NCI-H345 treated with DMSO at 0.1 percent for 48 hours (cell line): ENCODE data around the gene PSMD8.
A peak's percentile ranks its signal among the peaks of the same experiment; 100 is the strongest.
"Not testable (repeated sequence)": the region's sequence is repeated elsewhere in the genome, so short reads cannot be mapped to it uniquely, and the experiment has no call there.

Source experiments
- DNase-seq: peaks from one replicate; lab custom pipeline; 2025; ENCODE audit not compliant: unreplicated experiment; lab: John Stamatoyannopoulos, UW

The PSMD8 gene

DNA sequence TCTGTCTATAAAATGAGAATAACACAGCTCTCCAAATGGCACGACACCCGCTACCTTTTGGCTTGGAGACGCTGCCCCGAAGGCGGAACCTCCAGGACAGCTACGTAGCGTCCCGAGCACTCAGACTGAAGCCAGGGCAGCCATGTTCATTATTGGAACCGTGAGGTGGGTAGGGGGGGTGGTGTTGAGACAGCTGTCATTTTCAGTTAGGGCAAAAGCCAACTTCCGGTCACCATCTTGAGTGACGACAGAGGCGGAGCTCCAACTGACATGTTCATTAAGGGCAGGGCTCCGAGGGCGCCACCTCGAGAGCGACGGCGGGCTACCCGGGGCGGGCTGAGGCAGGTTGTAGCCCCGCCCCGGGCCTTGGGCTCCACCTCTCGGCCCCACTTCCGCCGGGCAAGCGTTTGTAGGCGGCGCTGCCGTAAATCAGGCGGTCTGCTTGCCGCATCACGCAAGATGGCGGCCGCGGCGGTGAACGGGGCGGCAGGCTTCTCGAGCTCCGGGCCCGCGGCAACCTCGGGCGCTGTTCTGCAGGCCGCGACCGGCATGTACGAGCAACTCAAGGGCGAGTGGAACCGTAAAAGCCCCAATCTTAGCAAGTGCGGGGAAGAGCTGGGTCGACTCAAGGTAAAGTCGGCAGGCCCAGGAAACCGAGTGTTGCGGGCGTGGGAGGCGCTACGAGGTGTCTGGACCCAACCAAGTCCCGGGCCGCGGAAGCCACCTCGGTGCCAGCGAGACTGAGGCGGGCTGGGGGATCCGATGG lies at the start of gene PSMD8:
Gene PSMD8, plus strand, starts transcription at position 240 of the 766 bp plus-strand sequence. Its CDS starts 31 bp downstream, at position 271.
- DNase-seq = peak; percentile 100

DNA sequence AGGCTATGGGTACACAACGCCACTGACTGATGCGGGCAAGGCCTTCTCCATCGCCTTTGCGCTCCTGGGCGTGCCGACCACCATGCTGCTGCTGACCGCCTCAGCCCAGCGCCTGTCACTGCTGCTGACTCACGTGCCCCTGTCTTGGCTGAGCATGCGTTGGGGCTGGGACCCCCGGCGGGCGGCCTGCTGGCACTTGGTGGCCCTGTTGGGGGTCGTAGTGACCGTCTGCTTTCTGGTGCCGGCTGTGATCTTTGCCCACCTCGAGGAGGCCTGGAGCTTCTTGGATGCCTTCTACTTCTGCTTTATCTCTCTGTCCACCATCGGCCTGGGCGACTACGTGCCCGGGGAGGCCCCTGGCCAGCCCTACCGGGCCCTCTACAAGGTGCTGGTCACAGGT lies 47.8 kb upstream of the PSMD8 start:
- DNase-seq = no peak

DNA sequence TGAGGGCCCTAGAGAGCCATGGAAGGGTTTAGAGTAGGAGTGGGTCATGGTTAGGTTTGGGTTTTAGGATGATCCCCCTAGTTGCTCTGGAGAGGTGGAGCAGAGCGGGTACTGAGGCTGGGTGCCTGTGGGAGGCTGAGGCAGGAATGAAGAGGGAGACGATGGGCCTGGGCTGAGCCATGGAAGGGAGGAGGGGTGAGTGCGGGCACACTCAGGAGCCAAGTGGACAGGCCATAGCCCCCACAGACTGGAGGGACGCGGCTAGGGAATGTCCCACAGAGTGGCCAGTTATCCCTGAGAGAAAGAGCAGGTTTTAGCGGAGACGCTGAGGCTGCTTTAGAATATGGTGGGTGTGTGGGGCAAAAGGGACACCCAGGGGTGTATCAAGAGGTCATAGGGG lies 44.7 kb upstream of the PSMD8 start:
- no peak for DNase-seq

DNA sequence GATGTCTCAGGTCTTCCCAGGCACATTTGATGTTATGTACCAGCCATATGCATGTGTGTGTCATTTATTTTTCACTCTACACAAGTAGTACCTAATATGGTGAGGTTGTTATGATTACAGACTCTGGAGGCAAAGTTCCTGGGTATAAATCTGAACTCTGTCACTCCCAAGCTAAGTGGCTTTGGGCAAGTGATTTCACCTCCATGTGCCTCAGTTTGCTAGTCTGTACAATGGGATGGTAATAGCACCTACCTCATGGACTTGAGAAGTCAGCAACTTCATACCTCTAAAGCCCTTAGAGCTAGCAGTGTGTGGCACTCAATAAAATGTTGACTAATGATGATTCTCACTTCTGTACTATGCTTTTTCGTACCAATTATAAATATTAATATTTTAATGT lies 42.6 kb upstream of the PSMD8 start:
- DNase-seq = no peak

DNA sequence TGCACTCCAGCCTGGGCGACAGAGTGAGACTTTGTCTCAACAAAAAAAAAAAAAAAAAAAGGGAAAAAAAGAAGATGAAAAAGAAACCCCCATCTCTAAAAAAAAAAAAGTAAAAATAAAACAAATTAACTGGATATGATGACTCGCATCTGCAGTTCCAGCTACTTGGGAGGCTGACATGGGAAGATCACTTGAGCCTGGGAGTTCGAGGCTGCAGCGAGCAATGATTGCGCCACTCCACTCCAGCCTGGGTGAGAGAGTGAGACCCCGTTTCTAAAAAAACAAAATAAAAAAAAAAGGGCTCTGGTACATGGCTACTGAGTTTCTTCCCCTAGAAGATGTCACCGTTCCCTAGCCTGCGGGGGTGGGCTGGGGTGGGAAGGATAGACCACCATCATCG lies 41.1 kb upstream of the PSMD8 start:
- DNase-seq = no peak

DNA sequence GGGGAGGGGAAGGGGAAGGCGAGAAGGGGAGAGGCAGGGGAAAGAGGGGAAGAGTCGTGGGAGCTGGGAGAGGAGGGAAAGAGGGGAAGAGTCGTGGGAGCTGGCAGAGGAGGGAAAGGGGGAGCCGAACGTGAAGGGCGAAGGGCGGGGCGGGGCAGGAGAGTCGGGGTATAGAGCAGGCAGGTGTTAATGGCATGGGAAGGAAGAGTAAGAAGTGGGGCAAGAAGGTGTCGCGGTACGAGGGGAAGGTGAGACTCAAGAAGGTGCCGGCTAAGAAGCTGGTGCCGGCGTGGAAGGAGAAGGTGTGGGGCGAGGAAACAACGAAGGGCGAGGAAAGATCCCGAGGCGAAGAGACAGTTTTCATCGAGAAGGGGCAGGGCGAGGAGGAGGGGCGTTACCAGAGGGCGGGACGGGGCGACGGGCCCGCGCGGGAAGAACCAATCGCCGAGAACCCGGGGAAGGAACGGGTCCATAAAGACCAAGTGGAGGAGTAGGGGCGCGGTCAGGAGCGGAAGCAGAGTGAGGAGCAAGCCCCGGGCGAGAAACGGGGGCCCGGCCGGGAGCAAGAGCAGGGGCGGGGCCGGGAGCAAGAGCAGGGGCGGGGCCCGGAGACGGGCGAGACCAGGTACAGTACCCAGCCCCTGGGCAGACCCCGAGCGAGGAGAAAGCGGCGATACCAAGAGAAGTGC lies 38.3 kb upstream of the PSMD8 start:
- peak; percentile 99 for DNase-seq

DNA sequence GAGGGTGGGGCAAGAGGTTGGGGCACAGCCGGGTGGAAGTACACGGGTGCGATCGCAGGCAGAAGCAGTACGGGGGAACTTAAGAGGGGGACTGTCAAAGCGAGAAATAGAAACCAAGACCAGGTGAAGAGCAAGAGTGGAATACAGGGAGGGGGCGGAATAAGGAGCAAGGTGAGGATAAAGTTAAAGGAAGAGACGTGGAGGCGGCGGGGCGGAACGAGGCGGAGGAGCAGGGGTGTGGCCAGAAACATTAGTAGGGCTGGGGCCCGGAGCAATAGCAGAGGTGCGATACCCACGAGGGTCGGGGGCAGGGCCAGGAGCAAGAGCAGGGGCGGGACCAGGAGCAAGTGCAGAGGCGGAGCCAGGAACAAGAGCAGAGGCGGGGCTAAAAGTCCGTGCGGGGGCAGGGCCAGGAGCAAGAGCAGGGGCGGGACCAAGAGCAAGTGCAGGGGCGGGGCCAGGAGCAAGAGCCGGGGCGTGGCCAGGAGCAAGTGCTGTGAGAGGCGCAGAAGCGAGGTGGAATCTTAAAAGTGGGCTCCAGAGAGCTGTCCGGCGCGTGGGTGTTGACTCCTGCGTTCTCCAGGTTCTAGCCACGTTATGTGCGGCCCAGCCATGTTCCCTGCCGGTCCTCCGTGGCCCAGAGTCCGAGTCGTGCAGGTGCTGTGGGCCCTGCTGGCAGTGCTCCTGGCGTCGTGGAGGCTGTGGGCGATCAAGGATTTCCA lies 37.6 kb upstream of the PSMD8 start:
- DNase-seq = peak; percentile 100

DNA sequence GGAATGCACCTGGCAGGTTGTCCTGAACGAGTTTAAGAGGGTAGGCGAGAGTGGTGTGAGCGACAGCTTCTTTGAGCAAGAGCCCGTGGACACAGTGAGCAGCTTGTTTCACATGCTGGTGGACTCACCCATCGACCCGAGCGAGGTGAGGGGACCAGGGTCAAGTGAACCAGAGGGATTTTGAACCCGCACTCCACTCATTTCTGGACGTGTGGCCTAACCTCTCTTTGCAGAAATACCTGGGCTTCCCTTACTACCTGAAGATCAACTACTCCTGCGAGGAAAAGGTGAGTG lies 37.1 kb upstream of the PSMD8 start:
- DNase-seq = no peak

DNA sequence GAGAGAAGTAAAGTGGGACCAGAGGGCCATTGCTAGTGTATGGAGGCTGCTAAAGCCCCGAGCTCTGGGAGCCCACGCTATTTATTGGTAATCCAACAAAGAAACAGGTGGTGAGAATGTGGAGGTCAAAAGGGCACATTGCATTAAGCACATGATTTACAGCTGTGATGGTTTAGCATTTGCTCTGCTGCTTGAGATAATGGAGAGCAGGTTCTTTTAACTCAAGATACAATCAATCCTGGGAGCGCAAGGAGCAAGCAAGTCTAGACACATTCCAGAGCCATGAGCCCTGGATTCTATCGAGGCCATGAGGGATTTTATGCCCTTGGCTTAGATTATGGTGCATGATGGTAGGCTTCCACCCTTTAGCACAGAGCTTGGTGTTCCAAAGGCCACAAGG lies 35.4 kb upstream of the PSMD8 start:
- not testable (repeated sequence) for DNase-seq

DNA sequence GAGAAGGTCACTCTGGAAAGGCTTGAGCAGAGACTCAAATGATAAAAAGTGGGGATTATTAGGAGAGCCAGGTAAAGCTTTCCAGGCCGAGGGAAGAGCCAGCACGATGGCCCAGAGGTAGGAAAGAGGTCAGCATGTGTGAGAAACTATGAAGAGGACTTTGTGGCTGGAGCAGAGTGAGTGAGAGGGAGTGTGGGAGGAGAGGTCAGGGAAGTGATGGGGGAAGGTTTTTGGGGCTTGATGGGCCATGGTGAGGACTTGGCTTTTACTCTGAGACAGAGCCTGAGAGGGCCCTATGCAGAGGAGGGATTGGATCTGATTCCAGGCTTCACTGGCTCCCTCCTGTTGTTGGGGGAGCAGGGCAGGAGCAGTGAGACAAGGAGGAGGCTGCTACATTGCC lies 33.4 kb upstream of the PSMD8 start:
- no peak for DNase-seq

DNA sequence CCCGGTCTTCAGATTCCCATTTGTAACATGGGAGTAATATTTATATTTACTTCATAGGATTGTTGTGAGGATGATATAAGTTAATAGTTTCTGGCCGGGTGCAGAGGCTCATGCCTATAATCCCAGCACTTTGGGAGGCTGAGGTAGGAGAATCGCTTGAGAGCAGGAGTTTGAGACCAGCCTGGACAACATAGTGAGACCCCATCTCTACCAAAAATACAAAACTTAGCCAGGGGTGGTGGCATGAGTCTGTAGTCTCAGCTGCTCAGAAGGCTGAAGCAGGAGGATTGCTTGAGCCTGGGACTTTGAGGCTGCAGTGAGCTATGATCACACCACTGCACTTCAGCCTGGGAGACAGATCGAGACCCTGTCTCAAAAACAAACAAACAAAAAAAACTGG lies 27.5 kb upstream of the PSMD8 start:
- no peak for DNase-seq

DNA sequence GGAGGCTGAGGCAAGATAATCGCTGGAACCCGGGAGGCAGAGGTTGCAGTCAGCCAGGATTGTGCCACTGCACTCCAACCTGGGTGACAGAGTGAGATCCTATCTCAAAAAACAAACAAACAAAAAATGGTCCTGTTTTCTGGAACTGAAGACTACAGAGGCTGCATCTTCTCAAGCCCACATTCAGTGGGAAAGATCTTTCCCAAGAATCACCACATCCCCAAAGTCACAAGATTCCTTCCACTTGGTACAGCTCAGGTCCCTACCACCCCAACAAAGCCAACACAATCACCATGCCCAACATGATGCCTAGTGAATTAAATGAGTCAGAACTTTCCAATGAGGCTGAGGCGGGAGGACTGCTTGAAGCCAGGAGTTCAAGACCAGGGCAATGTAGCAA lies 23.5 kb upstream of the PSMD8 start:
- DNase-seq = no peak

DNA sequence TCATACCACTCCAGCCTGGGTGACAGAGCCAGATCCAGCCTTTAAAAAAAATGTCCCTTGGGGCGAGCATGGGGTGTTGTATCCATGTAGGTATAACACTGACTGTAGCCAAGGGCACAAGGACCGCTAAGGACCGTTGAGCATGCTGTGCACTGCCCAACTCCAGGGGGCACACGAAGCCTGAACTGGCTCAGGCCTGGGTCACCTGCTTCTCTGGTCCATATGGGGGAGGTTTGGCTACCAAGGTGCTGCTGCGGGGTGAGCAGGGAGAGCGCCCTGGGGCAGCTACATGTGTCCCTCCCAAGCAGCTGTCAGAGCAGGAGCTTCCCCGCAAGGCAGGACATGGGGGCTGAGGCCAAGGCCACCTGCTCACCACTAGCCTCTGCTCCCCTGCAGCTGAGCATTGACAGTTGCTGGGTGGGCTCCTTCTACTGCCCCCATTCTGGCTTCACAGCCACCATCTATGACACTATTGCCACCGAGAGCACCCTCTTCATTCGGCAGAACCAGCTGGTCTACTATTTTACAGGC lies 22.4 kb upstream of the PSMD8 start:
- DNase-seq = no peak

DNA sequence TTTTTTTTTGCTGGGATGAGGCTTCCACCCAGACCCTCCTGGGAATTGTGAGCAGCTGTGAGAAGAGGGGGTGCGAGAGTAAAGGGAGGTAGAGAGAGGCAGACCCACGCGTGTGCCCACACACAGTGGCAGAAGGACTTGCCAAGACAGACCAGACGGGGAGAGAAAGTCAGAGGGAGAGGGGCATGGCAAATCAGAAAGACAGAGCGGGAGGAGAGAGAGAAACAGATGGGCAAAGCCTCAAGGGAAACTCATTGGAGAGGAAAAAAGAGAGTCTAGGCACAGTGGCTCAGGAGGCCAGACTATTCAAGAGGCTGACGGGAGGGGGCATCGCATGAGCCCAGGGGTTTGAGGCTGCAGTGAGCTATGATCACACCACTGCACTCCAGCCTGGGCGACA lies 21.8 kb upstream of the PSMD8 start:
- DNase-seq = no peak

DNA sequence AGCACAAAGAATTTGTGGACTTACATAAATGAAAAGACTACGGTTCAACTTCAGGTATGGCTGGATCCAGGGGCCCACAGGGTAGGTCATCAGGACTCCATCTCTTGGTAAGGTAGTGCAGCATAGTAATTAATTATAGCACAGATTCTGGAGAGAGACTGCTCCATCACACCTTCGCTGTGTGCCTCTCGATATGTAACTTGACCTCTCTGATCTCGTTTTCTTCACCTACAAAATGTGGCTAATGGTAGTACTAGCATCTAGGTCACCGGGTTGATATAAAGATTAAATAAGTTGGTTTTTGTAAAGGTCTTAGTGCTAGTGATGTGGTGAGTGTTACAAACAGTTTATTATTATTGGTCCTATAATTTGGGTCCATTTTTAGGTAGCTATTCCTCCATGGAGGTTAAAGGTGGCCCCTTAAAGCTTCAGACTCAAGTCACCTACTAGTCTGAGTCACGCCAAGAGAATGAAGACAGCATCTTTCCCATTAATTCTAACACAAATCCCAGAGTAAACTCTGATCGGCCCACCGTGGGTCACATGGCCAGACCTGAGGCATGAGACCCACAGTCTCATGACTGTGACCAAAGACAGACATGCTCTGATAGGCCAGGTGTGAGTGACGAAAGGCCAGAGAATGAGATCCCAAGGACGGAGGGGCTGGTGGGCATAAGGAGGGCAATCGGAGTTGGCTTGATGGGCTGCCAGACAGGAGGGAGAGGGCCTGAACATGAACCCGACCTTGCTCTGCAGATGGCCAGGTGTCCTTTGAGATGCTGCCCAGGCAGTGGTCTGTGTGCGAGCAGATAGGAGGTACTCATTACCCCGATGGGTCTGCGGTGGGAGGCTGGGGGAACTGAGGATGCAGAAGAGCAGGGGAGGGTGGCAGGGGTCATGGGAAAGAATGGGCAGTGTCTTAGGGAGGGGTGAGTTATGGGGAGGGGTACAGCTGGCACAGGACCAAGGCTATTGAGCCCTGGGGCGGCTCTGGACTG lies 18.3 kb upstream of the PSMD8 start:
- no peak for DNase-seq

DNA sequence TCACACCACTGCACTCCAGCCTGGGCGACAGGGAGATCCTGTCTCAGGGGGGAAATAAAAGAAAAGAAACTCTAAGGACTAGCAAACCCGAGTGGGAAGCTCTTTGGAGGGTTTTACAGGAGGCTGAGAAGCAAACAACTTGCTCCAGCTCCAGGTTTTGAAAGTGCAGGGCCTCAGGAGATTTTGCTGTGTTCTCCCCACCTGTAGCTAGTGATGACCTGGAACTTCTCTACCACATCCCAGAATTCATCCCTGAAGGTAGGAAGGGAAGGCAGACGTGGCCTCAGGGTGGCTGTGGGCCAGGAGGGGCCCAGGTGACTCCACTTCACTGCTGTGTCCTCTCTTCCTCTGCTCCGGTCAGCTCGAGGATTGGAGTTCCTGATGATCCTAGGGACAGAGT lies 16.3 kb upstream of the PSMD8 start:
- DNase-seq = no peak

DNA sequence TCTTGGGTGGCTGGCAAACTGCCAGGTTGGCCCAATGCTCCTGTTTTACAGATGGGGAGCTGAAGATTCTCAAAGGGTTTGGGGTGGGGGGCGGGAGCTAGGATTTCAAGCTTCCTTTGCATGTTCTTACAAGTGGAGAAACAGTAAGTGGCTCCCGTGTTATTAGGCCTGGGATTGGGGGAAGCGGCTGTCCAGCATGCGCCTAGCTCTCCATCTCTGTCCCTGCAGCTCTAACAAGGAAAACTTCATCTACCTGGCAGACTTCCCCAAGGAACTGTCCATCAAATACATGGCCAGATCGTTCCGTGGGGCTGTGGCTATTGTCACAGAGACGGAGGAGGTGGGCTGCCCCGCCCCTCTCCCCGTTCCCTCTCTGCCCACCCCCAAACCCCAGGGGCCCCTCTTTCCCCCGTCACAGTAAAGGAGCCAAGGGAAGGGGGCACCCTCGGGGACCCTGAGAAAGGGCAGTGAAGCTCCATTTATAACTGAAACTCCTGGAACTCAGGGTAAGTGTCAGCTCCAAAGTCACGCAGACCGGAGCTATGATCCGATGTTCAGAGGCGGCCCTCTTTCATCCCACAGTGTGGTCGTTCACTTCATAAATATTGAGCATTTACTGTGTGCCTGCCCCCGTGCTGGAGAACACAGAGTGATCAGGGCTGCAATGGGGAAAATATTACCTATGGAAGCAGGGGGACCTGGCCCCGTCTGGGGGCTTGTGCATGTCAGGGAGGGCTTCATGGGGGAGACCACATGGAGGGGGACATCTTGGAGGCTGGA lies 14.9 kb upstream of the PSMD8 start:
- DNase-seq = no peak

DNA sequence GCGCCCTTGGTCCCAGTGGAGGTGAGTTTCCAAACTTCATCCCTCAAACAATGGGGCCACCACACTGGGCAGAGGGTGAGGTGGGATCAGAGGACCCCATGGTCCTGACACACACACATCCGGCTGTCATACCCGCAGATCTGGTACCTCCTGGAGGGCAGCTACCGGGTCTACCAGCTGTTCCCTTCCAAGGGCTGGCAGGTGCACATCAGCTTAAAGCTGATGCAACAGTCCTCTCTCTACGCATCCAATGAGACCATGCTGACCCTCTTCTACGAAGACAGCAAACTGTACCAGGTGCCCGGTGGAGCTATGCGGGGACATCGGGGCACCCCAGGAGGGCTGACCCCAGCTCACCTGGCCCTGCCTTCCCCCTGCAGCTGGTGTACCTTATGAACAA lies 14.0 kb upstream of the PSMD8 start:
- peak; percentile 2 for DNase-seq

DNA sequence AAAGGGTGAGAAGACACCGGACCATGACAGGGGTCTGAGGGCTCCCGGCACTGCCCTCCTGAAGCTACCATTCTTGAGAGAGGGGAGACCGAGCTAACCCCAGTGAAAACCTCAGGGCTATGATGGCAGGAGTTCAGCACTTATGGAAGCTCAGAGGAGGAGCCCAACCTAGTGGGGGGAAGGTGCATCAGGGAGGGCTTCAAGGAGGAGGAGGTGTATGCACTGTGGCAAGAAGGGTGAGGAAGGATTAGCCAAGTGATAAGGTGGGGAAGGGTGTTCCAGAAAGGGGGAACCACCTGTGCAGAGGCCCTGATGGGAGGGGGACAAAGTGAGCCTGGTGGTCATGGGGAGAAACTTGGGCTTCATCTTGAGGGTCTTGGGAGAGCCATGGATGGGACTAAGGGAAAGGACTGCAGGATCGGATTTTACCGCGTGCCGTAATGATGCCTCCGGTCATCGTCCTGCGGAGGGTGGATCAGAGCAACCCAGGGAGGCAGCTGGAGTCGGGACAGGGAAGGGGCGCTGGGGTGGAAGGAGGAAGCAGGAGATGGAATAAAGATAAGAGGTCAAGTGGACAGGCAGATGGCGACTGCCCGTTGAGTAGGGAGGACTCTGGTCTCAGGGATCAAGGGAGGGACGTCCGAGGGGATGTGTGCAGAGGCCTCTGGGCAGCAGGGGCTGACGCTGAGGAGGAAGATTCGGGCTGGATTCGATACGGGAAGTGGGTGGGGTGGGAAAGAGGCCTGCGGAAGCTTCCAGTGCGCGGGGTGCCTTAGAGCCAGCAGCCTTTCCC lies 13.3 kb upstream of the PSMD8 start:
- DNase-seq = no peak
